Activated T-helper 17 cell treated with anti-CD3 and anti-CD28 coated beads, Interleukin-2, amount 50 U/mL, for 72 hours (primary cell): ENCODE data around the gene SCYL3. TPM values are rescaled to one million over a fixed set of nuclear protein-coding genes. Genes with fewer than 3 reads are reported as not detected.
A peak's percentile ranks its signal among the peaks of the same experiment; 100 is the strongest.
"Not testable (repeated sequence)": the region's sequence is repeated elsewhere in the genome, so short reads cannot be mapped to it uniquely, and the experiment has no call there.

Experiments
- ATAC-seq: fragments of 150-1000 bp; cut with Tn5 transposase; replicated peaks from 2 replicates; pipeline ENCODE4 v1.10.0; 2021; ENCODE audit warnings: mild to moderate bottlenecking, moderate library complexity
- H3K27ac Mint-ChIP-seq: one replicate; pipeline ENCODE4 v1.8.0; 2022; ENCODE audit warnings: mixed read lengths
- H3K27me3 Mint-ChIP-seq: one replicate; pipeline ENCODE4 v1.8.0; 2022; ENCODE audit warnings: mixed read lengths
- H3K36me3 Mint-ChIP-seq: one replicate; pipeline ENCODE4 v1.8.0; 2022; ENCODE audit warnings: low read depth, mild to moderate bottlenecking, mixed read lengths
- H3K4me1 Mint-ChIP-seq: one replicate; pipeline ENCODE4 v1.8.0; 2022; ENCODE audit warnings: mixed read lengths
- H3K4me3 Mint-ChIP-seq: one replicate; pipeline ENCODE4 v1.8.0; 2022; ENCODE audit warnings: mild to moderate bottlenecking, mixed read lengths
- H3K9me3 Mint-ChIP-seq: one replicate; pipeline ENCODE4 v1.8.0; 2022; ENCODE audit warnings: mixed read lengths
- total RNA-seq, 2 donors: library from RNA; stranded (reverse); gene quantifications; one replicate each; pipeline ENCODE4 v1.2.3, GENCODE V29; 2022

The SCYL3 gene
- total RNA-seq, 2 donors from 2014 or later, result 15.0 to 16.4 TPM

GRCh38 chr1:169869426-169869825 lies 24.3 kb downstream of the SCYL3 start:
- Mint-ChIP-seq H3K36me3 (peaks cover 100% of the 10 kb centered on the region), H3K9me3 (peaks cover 3% of the 10 kb centered on the region), H3K4me3 (no peak overlapping the region), H3K4me1 (peaks cover 8% of the 10 kb centered on the region), H3K27me3 (no peaks in the 10 kb centered on the region), H3K27ac (no peak overlapping the region)
- ATAC-seq, result no peak

GRCh38 chr1:169868978-169869377 lies 24.7 kb downstream of the SCYL3 start:
- Mint-ChIP-seq H3K27me3 (no peaks in the 10 kb centered on the region), H3K4me3 (no peak overlapping the region), H3K4me1 (peaks cover 4% of the 10 kb centered on the region), H3K27ac (peak overlapping the region; percentile 13), H3K36me3 (peaks cover 100% of the 10 kb centered on the region), H3K9me3 (peaks cover 3% of the 10 kb centered on the region)
- ATAC-seq, result no peak

GRCh38 chr1:169867012-169867675 lies 26.6 kb downstream of the SCYL3 start:
- H3K27ac Mint-ChIP-seq, result no peak overlapping the region
- peaks cover 100% of the 10 kb centered on the region for H3K36me3 Mint-ChIP-seq
- H3K4me3 Mint-ChIP-seq, result no peak overlapping the region
- H3K4me1 Mint-ChIP-seq, result no peaks in the 10 kb centered on the region
- ATAC-seq, result no peak
- no peaks in the 10 kb centered on the region for H3K9me3 Mint-ChIP-seq
- H3K27me3 Mint-ChIP-seq, result no peaks in the 10 kb centered on the region

- Mint-ChIP-seq H3K4me1 (no peaks in the 10 kb centered on the region), H3K4me3 (no peak overlapping the region), H3K36me3 (peaks cover 99% of the 10 kb centered on the region), H3K27me3 (no peaks in the 10 kb centered on the region), H3K9me3 (no peaks in the 10 kb centered on the region), H3K27ac (peak overlapping the region; percentile 21)
- ATAC-seq, result no peak
Observed at GRCh38 chr1:169866577-169866976, 27.1 kb downstream of the SCYL3 start.

- not testable (repeated sequence) for H3K4me3 Mint-ChIP-seq, H3K4me1 Mint-ChIP-seq, ATAC-seq, H3K9me3 Mint-ChIP-seq, H3K27me3 Mint-ChIP-seq, H3K27ac Mint-ChIP-seq
- H3K36me3 Mint-ChIP-seq, result peaks cover 99% of the 10 kb centered on the region
Observed at GRCh38 chr1:169864531-169864930, 29.2 kb downstream of the SCYL3 start.

- Mint-ChIP-seq H3K9me3 (no peaks in the 10 kb centered on the region), H3K27ac (no peak overlapping the region), H3K4me3 (no peak overlapping the region), H3K36me3 (peaks cover 96% of the 10 kb centered on the region), H3K4me1 (no peaks in the 10 kb centered on the region), H3K27me3 (no peaks in the 10 kb centered on the region)
- no peak for ATAC-seq
Observed at GRCh38 chr1:169860750-169861149, 32.9 kb downstream of the SCYL3 start.

GRCh38 chr1:169860187-169860586 lies 33.5 kb downstream of the SCYL3 start:
- Mint-ChIP-seq H3K36me3 (peaks cover 96% of the 10 kb centered on the region), H3K27me3 (no peaks in the 10 kb centered on the region), H3K4me3 (no peak overlapping the region), H3K4me1 (no peaks in the 10 kb centered on the region), H3K27ac (no peak overlapping the region), H3K9me3 (no peaks in the 10 kb centered on the region)
- ATAC-seq, result no peak

GRCh38 chr1:169859001-169859400 lies 34.7 kb downstream of the SCYL3 start:
- Mint-ChIP-seq H3K36me3 (peaks cover 96% of the 10 kb centered on the region), H3K4me1 (no peaks in the 10 kb centered on the region), H3K27ac (no peak overlapping the region), H3K27me3 (no peaks in the 10 kb centered on the region), H3K4me3 (no peak overlapping the region), H3K9me3 (no peaks in the 10 kb centered on the region)
- ATAC-seq, result no peak

GRCh38 chr1:169858467-169858866 lies 35.2 kb downstream of the SCYL3 start:
- H3K36me3 Mint-ChIP-seq, result peaks cover 96% of the 10 kb centered on the region
- ATAC-seq, result no peak
- no peaks in the 10 kb centered on the region for H3K4me1 Mint-ChIP-seq
- H3K27ac Mint-ChIP-seq, result no peak overlapping the region
- H3K4me3 Mint-ChIP-seq, result no peak overlapping the region
- no peaks in the 10 kb centered on the region for H3K27me3 Mint-ChIP-seq
- no peaks in the 10 kb centered on the region for H3K9me3 Mint-ChIP-seq

- Mint-ChIP-seq H3K27ac (no peak overlapping the region), H3K36me3 (peaks cover 97% of the 10 kb centered on the region), H3K27me3 (no peaks in the 10 kb centered on the region), H3K4me3 (no peak overlapping the region), H3K9me3 (no peaks in the 10 kb centered on the region), H3K4me1 (no peaks in the 10 kb centered on the region)
- ATAC-seq, result no peak
Observed at GRCh38 chr1:169853341-169853740, 40.4 kb downstream of the SCYL3 start.

- H3K4me1 Mint-ChIP-seq, result no peaks in the 10 kb centered on the region
- no peaks in the 10 kb centered on the region for H3K9me3 Mint-ChIP-seq
- H3K36me3 Mint-ChIP-seq, result peaks cover 99% of the 10 kb centered on the region
Observed at GRCh38 chr1:169849346-169850022, 44.2 kb downstream of the SCYL3 start.

GRCh38 chr1:169848456-169848855 lies 45.2 kb downstream of the SCYL3 start:
- H3K9me3 Mint-ChIP-seq, result peaks cover 4% of the 10 kb centered on the region
- peaks cover 99% of the 10 kb centered on the region for H3K36me3 Mint-ChIP-seq
- no peak overlapping the region for H3K27ac Mint-ChIP-seq
- no peak overlapping the region for H3K4me3 Mint-ChIP-seq
- ATAC-seq, result no peak
- H3K4me1 Mint-ChIP-seq, result no peaks in the 10 kb centered on the region
- H3K27me3 Mint-ChIP-seq, result no peaks in the 10 kb centered on the region

More at GRCh38 chr1:169849346-169850022, 44.2 kb downstream of the SCYL3 start:
- no peak for ATAC-seq
- Mint-ChIP-seq H3K27ac (no peak overlapping the region), H3K27me3 (no peaks in the 10 kb centered on the region), H3K4me3 (no peak overlapping the region)

GRCh38 chr1:169844941-169845608 lies 48.6 kb downstream of the SCYL3 start:
- Mint-ChIP-seq H3K36me3 (peaks cover 96% of the 10 kb centered on the region), H3K4me1 (no peaks in the 10 kb centered on the region), H3K9me3 (peaks cover 14% of the 10 kb centered on the region), H3K27ac (no peak overlapping the region), H3K27me3 (no peaks in the 10 kb centered on the region), H3K4me3 (no peak overlapping the region)
- no peak for ATAC-seq

- H3K27me3 Mint-ChIP-seq, result no peaks in the 10 kb centered on the region
- H3K27ac Mint-ChIP-seq, result no peak overlapping the region
- no peak for ATAC-seq
- peaks cover 18% of the 10 kb centered on the region for H3K9me3 Mint-ChIP-seq
- no peaks in the 10 kb centered on the region for H3K4me1 Mint-ChIP-seq
- no peak overlapping the region for H3K4me3 Mint-ChIP-seq
- H3K36me3 Mint-ChIP-seq, result peaks cover 75% of the 10 kb centered on the region
Observed at GRCh38 chr1:169838942-169839341, 54.8 kb downstream of the SCYL3 start.

- no peaks in the 10 kb centered on the region for H3K4me1 Mint-ChIP-seq
- H3K27ac Mint-ChIP-seq, result no peak overlapping the region
- no peak for ATAC-seq
- H3K9me3 Mint-ChIP-seq, result peaks cover 16% of the 10 kb centered on the region
- H3K27me3 Mint-ChIP-seq, result no peaks in the 10 kb centered on the region
- H3K4me3 Mint-ChIP-seq, result no peak overlapping the region
- H3K36me3 Mint-ChIP-seq, result peaks cover 73% of the 10 kb centered on the region
Observed at GRCh38 chr1:169836198-169836597, 57.5 kb downstream of the SCYL3 start.
